Suprapubic skin (tissue), 3 donors: ENCODE measurements around the gene DAB2IP.

Source experiments
- POLR2A ChIP-seq, 2 donors: fragments of 450-650 bp; IDR thresholded peaks; one replicate each; pipeline ENCODE4 v1.6.1; 2017; ENCODE audit warnings: antibody characterized with exemption in 2 of 2, mild to moderate bottlenecking in 2 of 2, moderate library complexity in 2 of 2
- TF ChIP-seq, protein P1 (sequence below), 2 donors: fragments of 200-600 bp in 1 of 2; fragments of 450-650 bp in 1 of 2; sonication (generic) in 1 of 2; IDR thresholded peaks; one replicate each; pipeline ENCODE4 v1.5.1; 2016 to 2019; ENCODE audit warnings: antibody characterized with exemption in 2 of 2, mild to moderate bottlenecking in 1 of 2, moderate library complexity in 1 of 2

DNA sequence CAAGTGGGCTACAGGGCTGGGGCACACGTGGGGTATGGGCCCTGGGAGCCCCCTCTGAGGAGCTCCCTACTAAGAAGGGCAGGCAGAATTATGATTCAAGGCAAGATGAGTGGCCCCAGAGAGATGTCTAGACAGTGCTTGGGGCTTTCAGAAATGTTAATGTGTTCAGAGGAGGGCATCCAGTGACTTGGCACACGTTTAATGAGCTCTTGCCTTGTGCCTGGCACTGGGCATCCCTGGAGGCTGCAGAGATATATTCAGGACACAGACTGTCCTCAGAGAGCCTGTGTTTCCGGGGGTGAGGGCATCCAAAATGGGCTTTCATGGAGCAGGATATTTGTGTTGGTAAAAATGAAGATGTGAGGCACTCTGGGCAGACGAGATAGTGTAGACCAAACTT lies 25.4 kb upstream of the DAB2IP start:
- no peak for TF ChIP-seq POLR2A (IDR thresholded peaks at IDR 0.05)
- TF ChIP-seq, protein P1, sequence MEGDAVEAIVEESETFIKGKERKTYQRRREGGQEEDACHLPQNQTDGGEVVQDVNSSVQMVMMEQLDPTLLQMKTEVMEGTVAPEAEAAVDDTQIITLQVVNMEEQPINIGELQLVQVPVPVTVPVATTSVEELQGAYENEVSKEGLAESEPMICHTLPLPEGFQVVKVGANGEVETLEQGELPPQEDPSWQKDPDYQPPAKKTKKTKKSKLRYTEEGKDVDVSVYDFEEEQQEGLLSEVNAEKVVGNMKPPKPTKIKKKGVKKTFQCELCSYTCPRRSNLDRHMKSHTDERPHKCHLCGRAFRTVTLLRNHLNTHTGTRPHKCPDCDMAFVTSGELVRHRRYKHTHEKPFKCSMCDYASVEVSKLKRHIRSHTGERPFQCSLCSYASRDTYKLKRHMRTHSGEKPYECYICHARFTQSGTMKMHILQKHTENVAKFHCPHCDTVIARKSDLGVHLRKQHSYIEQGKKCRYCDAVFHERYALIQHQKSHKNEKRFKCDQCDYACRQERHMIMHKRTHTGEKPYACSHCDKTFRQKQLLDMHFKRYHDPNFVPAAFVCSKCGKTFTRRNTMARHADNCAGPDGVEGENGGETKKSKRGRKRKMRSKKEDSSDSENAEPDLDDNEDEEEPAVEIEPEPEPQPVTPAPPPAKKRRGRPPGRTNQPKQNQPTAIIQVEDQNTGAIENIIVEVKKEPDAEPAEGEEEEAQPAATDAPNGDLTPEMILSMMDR (IDR thresholded peaks at IDR 0.05): no peak
